ENCODE data around the gene PLXNA4.

The PLXNA4 gene

DNA sequence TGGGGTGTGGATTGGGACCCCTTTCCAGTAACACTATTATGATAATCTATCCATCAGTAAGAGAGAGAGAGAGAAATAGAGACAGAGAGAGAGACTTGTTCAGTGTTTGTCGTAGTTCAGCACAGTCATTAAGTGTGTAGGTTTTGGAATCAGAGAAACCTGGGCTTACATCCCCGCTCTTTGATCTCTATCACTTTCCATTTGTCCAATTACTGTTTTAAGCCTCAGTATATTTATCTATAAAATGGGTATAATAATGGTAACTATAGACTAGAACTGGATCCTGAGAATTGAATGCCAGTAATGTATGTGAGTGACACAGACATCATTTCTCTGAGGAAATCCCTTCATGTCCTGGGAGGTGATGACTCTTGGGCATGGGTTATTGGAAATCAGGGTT lies 460.5 kb downstream of the PLXNA4 start:
- Histone ChIP-seq H3K36me3 (ENCODE audit: control insufficient read depth in 2 of 2, insufficient read depth in 1 of 2, low read length in 2 of 2) (no peaks in the 10 kb centered on the region), H3K4me1 (ENCODE audit: control insufficient read depth, insufficient read depth, low read length) (peaks cover 5% of the 10 kb centered on the region), H3K4me3 (ENCODE audit: low read depth, low read length) (no peak overlapping the region), H3K9me3 (ENCODE audit: control insufficient read depth, insufficient read depth, low read depth, low read length) (no peaks in the 10 kb centered on the region), H3K27ac (ENCODE audit: extremely low read depth, low read depth, low read length) (no peak overlapping the region)
- ChIA-PET CTCF (interaction anchor here (1.4 kb wide), 1 partner anchor 12 kb away, joined by 3 read pairs; no protein-coding TSS in a partner anchor), POLR2A (no interaction called here)
- TF ChIP-seq ZNF239 (tag by site-specific recombination; IDR thresholded peaks at IDR 0.05): no peak
- no peak for TF ChIP-seq ZNF529 (tag by site-specific recombination; IDR thresholded peaks at IDR 0.05; ENCODE audit: insufficient replicate concordance)
- TF ChIP-seq SP7 (tag by site-specific recombination; IDR thresholded peaks at IDR 0.05): no peak
- TF ChIP-seq ZNF677 (tag by site-specific recombination; IDR thresholded peaks at IDR 0.05): no peak
- no peak for TF ChIP-seq ZNF837 (tag by site-specific recombination; IDR thresholded peaks at IDR 0.05)
- no peak for TF ChIP-seq KLF16 (tag by site-specific recombination; IDR thresholded peaks at IDR 0.05)
- TF ChIP-seq, protein P1, sequence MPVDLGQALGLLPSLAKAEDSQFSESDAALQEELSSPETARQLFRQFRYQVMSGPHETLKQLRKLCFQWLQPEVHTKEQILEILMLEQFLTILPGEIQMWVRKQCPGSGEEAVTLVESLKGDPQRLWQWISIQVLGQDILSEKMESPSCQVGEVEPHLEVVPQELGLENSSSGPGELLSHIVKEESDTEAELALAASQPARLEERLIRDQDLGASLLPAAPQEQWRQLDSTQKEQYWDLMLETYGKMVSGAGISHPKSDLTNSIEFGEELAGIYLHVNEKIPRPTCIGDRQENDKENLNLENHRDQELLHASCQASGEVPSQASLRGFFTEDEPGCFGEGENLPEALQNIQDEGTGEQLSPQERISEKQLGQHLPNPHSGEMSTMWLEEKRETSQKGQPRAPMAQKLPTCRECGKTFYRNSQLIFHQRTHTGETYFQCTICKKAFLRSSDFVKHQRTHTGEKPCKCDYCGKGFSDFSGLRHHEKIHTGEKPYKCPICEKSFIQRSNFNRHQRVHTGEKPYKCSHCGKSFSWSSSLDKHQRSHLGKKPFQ (tag by site-specific recombination; IDR thresholded peaks at IDR 0.05): no peak
- TF ChIP-seq, protein P2, sequence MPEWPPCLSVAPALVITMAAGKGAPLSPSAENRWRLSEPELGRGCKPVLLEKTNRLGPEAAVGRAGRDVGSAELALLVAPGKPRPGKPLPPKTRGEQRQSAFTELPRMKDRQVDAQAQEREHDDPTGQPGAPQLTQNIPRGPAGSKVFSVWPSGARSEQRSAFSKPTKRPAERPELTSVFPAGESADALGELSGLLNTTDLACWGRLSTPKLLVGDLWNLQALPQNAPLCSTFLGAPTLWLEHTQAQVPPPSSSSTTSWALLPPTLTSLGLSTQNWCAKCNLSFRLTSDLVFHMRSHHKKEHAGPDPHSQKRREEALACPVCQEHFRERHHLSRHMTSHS (tag by site-specific recombination; IDR thresholded peaks at IDR 0.05): no peak
- no peak for TF ChIP-seq ZNF350 (tag by site-specific recombination; IDR thresholded peaks at IDR 0.05)
- no peak for TF ChIP-seq ZNF530 (tag by site-specific recombination; IDR thresholded peaks at IDR 0.05; ENCODE audit: low read depth)
- TF ChIP-seq, protein P3, sequence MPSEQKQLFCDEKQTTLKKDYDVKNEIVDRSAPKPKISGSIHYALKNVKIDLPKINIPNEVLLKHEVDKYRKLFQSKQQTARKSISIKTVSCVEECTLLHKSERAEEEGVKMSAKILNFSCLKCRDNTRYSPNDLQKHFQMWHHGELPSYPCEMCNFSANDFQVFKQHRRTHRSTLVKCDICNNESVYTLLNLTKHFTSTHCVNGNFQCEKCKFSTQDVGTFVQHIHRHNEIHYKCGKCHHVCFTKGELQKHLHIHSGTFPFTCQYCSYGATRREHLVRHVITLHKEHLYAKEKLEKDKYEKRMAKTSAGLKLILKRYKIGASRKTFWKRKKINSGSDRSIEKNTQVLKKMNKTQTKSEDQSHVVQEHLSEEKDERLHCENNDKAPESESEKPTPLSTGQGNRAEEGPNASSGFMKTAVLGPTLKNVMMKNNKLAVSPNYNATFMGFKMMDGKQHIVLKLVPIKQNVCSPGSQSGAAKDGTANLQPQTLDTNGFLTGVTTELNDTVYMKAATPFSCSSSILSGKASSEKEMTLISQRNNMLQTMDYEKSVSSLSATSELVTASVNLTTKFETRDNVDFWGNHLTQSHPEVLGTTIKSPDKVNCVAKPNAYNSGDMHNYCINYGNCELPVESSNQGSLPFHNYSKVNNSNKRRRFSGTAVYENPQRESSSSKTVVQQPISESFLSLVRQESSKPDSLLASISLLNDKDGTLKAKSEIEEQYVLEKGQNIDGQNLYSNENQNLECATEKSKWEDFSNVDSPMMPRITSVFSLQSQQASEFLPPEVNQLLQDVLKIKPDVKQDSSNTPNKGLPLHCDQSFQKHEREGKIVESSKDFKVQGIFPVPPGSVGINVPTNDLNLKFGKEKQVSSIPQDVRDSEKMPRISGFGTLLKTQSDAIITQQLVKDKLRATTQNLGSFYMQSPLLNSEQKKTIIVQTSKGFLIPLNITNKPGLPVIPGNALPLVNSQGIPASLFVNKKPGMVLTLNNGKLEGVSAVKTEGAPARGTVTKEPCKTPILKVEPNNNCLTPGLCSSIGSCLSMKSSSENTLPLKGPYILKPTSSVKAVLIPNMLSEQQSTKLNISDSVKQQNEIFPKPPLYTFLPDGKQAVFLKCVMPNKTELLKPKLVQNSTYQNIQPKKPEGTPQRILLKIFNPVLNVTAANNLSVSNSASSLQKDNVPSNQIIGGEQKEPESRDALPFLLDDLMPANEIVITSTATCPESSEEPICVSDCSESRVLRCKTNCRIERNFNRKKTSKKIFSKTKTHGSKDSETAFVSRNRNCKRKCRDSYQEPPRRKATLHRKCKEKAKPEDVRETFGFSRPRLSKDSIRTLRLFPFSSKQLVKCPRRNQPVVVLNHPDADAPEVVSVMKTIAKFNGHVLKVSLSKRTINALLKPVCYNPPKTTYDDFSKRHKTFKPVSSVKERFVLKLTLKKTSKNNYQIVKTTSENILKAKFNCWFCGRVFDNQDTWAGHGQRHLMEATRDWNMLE (tag by site-specific recombination; conservative IDR thresholded peaks at IDR 0.05; ENCODE audit: low read depth): no peak
- TF ChIP-seq, protein P4, sequence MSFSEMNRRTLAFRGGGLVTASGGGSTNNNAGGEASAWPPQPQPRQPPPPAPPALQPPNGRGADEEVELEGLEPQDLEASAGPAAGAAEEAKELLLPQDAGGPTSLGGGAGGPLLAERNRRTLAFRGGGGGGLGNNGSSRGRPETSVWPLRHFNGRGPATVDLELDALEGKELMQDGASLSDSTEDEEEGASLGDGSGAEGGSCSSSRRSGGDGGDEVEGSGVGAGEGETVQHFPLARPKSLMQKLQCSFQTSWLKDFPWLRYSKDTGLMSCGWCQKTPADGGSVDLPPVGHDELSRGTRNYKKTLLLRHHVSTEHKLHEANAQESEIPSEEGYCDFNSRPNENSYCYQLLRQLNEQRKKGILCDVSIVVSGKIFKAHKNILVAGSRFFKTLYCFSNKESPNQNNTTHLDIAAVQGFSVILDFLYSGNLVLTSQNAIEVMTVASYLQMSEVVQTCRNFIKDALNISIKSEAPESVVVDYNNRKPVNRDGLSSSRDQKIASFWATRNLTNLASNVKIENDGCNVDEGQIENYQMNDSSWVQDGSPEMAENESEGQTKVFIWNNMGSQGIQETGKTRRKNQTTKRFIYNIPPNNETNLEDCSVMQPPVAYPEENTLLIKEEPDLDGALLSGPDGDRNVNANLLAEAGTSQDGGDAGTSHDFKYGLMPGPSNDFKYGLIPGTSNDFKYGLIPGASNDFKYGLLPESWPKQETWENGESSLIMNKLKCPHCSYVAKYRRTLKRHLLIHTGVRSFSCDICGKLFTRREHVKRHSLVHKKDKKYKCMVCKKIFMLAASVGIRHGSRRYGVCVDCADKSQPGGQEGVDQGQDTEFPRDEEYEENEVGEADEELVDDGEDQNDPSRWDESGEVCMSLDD (tag by site-specific recombination; IDR thresholded peaks at IDR 0.05): no peak
- no peak for TF ChIP-seq ZNF416 (tag by site-specific recombination; IDR thresholded peaks at IDR 0.05)
- no peak for TF ChIP-seq YY2 (tag by site-specific recombination; IDR thresholded peaks at IDR 0.05)
- TF ChIP-seq, protein P5, sequence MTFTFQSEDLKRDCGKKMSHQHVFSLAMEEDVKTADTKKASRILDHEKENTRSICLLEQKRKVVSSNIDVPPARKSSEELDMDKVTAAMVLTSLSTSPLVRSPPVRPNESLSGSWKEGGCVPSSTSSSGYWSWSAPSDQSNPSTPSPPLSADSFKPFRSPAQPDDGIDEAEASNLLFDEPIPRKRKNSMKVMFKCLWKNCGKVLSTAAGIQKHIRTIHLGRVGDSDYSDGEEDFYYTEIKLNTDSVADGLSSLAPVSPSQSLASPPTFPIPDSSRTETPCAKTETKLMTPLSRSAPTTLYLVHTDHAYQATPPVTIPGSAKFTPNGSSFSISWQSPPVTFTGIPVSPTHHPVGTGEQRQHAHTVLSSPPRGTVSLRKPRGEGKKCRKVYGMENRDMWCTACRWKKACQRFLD (tag by site-specific recombination; IDR thresholded peaks at IDR 0.05): no peak
- TF ChIP-seq ZNF391 (tag by site-specific recombination; IDR thresholded peaks at IDR 0.05; ENCODE audit: borderline replicate concordance, low read depth): no peak
- TF ChIP-seq ZNF48 (tag by site-specific recombination; IDR thresholded peaks at IDR 0.05): no peak

All from HEK293 (cell line).